Spleen (tissue), 11 donors: ENCODE data around the gene SPOP. TPM values are rescaled to one million over a fixed set of nuclear protein-coding genes. Genes with fewer than 3 reads are reported as not detected.

ENCODE experiments used
- DNase-seq: peaks from one replicate; pipeline ENCODE4 v3.0.0-alpha.2; 2020
- H3K27ac ChIP-seq, 8 donors: fragments of 200-600 bp; sonication (generic) in 7 of 8; 1 replicate in 4 of 8; 2 replicates in 4 of 8; pipeline versions ENCODE4 v1.5.0 to v1.8.0; 2016 to 2021; ENCODE audit warnings: inconsistent platforms in 4 of 8, mild to moderate bottlenecking in 4 of 8, moderate library complexity in 1 of 8
- H3K27me3 ChIP-seq, 7 donors: fragments of 200-600 bp; sonication (generic) in 6 of 7; replicated peaks in 1 of 7; 1 replicate in 4 of 7; 2 replicates in 3 of 7; pipeline versions ENCODE4 v1.5.0 to v1.8.0; 2016 to 2021; ENCODE audit warnings: inconsistent platforms in 3 of 7, mild to moderate bottlenecking in 1 of 7
- H3K36me3 ChIP-seq, 6 donors: fragments of 200-600 bp; sonication (generic) in 5 of 6; 1 replicate in 4 of 6; 2 replicates in 2 of 6; pipeline versions ENCODE4 v1.5.0 to v1.8.0; 2016 to 2021; ENCODE audit warnings: inconsistent platforms in 2 of 6
- H3K4me1 ChIP-seq, 6 donors: fragments of 200-600 bp; sonication (generic) in 5 of 6; 1 replicate in 3 of 6; 2 replicates in 3 of 6; pipeline versions ENCODE4 v1.5.0 to v1.8.0; 2016 to 2021; ENCODE audit warnings: inconsistent platforms in 3 of 6
- H3K4me3 ChIP-seq, 8 donors: fragments of 200-600 bp; sonication (generic) in 7 of 8; 1 replicate in 4 of 8; 2 replicates in 4 of 8; pipeline versions ENCODE4 v1.5.0 to v1.8.0; 2016 to 2021; ENCODE audit warnings: inconsistent platforms in 4 of 8, mild to moderate bottlenecking in 4 of 8, moderate library complexity in 2 of 8
- H3K9me3 ChIP-seq, 8 donors: fragments of 200-600 bp; sonication (generic) in 7 of 8; 1 replicate in 4 of 8; 2 replicates in 4 of 8; pipeline versions ENCODE4 v1.5.0 to v1.8.0; 2016 to 2021; ENCODE audit warnings: inconsistent platforms in 4 of 8
- POLR2A ChIP-seq, 3 donors: fragments of 450-650 bp; IDR thresholded peaks; one replicate each; pipeline ENCODE4 v1.5.1; 2017; ENCODE audit warnings: antibody characterized with exemption in 3 of 3, mild to moderate bottlenecking in 1 of 3
- POLR2AphosphoS5 ChIP-seq, 3 donors: sonication (generic); formaldehyde crosslinking; IDR thresholded peaks; one replicate each; pipeline ENCODE4 v1.5.1; 2017; ENCODE audit warnings: antibody characterized with exemption in 3 of 3
- WGBS, 5 donors: extraction: QIAGEN DNeasy Blood & Tissue Kit in 3 of 5; methylation state at CpG; one replicate each; pipeline versions ENCODE4 v1.1.5 to v1.1.7; 2013 to 2018; 5-methylcytosine and 5-hydroxymethylcytosine counted together
- intact Hi-C: fragments of 100-400 bp; cut with DNase I; formaldehyde crosslinking; loops from one replicate; pipeline ENCODE4 v1.15.0; 2023; ENCODE audit warnings: low total_unique reads
- polyA plus RNA-seq, 3 donors: library from polyadenylated mRNA; stranded (reverse); fragments of 200-250 nt; gene quantifications; one replicate each; pipeline ENCODE4 v1.2.1, GENCODE V29; 2013
- total RNA-seq, 7 donors: library from RNA; depleted of rRNA in 3 of 7; stranded (reverse); fragments of >200 nt in 3 of 7; fragmentation: NEBNext Ultra II Directional in 4 of 7; extraction: Animal tissue kit (Norgen Biotek cat#: 25700) in 4 of 7; gene quantifications; one replicate each; pipeline versions ENCODE4 v1.1.0 to v1.2.1, GENCODE V29; 2016 to 2021
- TF ChIP-seq, protein P1 (sequence below), 11 experiments: fragments of 200-600 bp in 7 of 11; fragments of 450-650 bp in 4 of 11; sonication (generic) in 4 of 11; IDR thresholded peaks in 8 of 11; conservative IDR thresholded peaks in 3 of 11; 1 replicate in 7 of 11; 2 replicates in 4 of 11; pipeline versions ENCODE4 v1.4.0 to v1.8.0; 2016 to 2021; ENCODE audit warnings: antibody characterized with exemption in 11 of 11, inconsistent platforms in 4 of 11, mild to moderate bottlenecking in 1 of 11
- donor health status: healthy with polysubstance abuse.
- donor health status: DM: no; HTN: no; CAD: no; lungs with moderate emphysema.
- donor health status: DM: no; HTN: no; CAD: no.
- donor health status: Bipolar disorder and iron deficiency.
- donor health status: healthy.
- donor health status: DM: no; HTN: no; CAD: no.
- donor health status: DM: yes; HTN: yes; CAD: no.

SPOP gene
- total and polyA plus RNA-seq, 10 donors = 23.7 to 86.4 (median 67.8) TPM

DNA sequence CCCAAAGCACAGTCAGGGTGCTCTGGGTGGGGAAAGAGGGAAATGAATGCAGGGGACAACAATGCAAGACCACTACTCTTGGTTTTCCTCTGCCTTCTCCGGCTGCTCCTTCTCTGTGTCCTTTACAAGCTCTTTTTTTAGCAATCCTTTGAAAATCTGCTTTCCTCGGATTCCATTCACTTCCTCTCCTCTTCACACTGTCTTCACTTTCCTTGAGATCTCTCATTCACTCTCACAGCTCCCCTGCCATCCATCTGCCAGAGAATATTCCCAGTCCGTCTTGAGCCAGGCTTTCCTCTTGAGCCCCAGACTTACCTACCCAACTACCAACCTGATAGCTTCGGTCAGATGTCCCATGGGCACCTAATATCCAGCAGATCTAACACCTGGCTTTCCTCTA, 11.0 kb upstream of the SPOP start:
- peaks cover 13 to 46% (median 22%) of the 10 kb centered on the region in 6 donors for H3K4me1 ChIP-seq
- H3K9me3 ChIP-seq = no peaks in the 10 kb centered on the region
- H3K27ac ChIP-seq = peak overlapping the region in 4 of 8 donors; percentile 78 to 87 (median 83)
- DNase-seq = no peak
- no peaks in the 10 kb centered on the region for H3K27me3 ChIP-seq
- H3K36me3 ChIP-seq = no peaks in the 10 kb centered on the region
- H3K4me3 ChIP-seq = peak overlapping the region in 3 of 8 donors; percentile 8 to 50 (median 22)
- 76 to 85% (median 84%) methylated on average over 4 of the region's 4 CpGs for WGBS, 5 donors
- TF ChIP-seq POLR2A (IDR thresholded peaks at IDR 0.05) (no peak), POLR2AphosphoS5 (IDR thresholded peaks at IDR 0.05) (no peak)
- TF ChIP-seq, protein P1, sequence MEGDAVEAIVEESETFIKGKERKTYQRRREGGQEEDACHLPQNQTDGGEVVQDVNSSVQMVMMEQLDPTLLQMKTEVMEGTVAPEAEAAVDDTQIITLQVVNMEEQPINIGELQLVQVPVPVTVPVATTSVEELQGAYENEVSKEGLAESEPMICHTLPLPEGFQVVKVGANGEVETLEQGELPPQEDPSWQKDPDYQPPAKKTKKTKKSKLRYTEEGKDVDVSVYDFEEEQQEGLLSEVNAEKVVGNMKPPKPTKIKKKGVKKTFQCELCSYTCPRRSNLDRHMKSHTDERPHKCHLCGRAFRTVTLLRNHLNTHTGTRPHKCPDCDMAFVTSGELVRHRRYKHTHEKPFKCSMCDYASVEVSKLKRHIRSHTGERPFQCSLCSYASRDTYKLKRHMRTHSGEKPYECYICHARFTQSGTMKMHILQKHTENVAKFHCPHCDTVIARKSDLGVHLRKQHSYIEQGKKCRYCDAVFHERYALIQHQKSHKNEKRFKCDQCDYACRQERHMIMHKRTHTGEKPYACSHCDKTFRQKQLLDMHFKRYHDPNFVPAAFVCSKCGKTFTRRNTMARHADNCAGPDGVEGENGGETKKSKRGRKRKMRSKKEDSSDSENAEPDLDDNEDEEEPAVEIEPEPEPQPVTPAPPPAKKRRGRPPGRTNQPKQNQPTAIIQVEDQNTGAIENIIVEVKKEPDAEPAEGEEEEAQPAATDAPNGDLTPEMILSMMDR (IDR thresholded peaks at IDR 0.05 in 8 of 11, conservative IDR thresholded peaks at IDR 0.05 in 3 of 11) = no peak
- intact Hi-C loops = no loop called here

DNA sequence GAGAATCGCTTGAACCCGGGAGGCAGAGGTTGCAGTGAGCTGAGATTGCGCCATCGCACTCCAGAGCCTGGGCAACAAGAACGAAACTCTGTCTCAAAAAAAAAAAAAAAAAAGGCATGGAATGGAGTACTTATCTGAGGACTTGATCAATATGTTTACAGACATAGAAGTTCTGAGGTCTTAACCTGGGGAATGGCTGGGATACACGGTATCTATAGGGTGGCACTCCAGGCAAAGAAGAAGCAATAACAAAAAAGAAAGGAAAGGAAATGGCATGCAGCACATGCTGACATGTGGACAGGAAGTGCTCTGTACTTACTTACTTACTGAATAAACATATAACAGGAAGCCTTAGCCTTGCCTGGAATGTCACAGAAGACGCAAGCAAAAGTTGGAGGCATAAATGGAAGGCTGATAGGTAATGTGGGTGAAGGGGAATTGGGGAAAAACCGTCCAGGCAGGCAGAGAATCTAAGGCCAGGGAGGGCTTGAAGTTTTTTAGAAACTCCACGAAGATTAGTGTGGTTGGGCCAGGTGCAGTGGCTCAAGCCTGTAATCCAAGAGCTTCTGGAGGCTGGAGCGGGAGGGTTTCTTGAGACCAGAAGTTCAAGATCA, 10.1 kb upstream of the SPOP start:
- Histone ChIP-seq H3K27me3 (no peaks in the 10 kb centered on the region), H3K4me1 (peaks cover 13 to 46% (median 22%) of the 10 kb centered on the region in 6 donors), H3K4me3 (peak overlapping the region in 3 of 8 donors; percentile 8 to 50 (median 22)), H3K27ac (peak overlapping the region in 7 of 8 donors; percentile 64 to 87 (median 82)), H3K9me3 (no peaks in the 10 kb centered on the region), H3K36me3 (no peaks in the 10 kb centered on the region)
- peak in 1 of 3 donors; percentile 70 for TF ChIP-seq POLR2AphosphoS5 (IDR thresholded peaks at IDR 0.05)
- TF ChIP-seq POLR2A (IDR thresholded peaks at IDR 0.05) = no peak
- WGBS, 5 donors = 44 to 58% (median 49%) methylated on average over 10 of the region's 10 CpGs
- intact Hi-C loops = no loop called here
- peak; percentile 47 for DNase-seq

DNA sequence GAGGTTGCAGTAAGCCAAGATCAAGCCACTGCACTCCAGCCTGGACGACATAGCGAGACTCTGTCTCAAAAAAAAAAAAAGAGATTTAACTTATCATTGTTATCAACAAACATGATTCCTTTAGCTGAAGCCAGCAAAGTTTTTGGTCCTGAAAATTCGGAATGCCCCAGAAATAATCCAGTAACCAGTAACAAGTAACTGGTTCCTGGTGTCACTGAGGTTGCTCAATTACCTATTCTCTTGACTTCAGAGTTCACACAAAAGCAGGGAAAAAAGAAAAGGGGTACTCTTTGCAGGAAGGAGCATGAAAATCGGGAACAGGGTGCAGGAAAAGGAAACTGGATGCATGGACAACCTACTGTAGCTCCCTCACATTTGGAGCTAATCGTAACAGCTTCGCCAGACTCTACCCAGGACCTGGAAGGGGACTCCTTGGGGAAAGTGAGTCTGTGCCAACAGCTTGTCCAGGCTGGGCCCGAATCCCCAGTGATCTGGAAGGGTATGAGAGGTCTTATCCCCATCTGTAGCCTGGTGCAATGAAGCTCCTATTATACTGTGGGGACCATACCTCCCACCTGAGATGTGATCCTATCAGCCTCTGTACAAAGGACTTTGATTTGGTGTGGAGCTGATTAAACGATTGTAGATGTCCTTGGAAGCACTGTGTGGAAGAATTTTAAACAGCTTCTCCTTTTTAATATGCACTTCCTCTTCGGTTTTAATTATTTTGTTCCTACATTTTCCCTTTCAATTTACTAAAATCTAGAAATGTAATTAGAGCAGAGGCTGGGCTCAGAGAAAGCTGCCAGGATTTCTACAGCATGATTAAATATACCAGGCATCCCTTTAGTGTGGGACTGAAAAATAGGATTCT, 3.4 kb upstream of the SPOP start:
- TF ChIP-seq POLR2AphosphoS5 (IDR thresholded peaks at IDR 0.05) (no peak), POLR2A (IDR thresholded peaks at IDR 0.05) (no peak)
- TF ChIP-seq, protein P1 (IDR thresholded peaks at IDR 0.05 in 8 of 11, conservative IDR thresholded peaks at IDR 0.05 in 3 of 11) = no peak
- H3K9me3 ChIP-seq = no peaks in the 10 kb centered on the region
- H3K27ac ChIP-seq = peak overlapping the region in 1 of 8 donors; percentile 33
- H3K36me3 ChIP-seq = no peaks in the 10 kb centered on the region
- no peak overlapping the region for H3K4me3 ChIP-seq
- peaks cover 8 to 29% (median 21%) of the 10 kb centered on the region in 6 donors for H3K4me1 ChIP-seq
- peak; percentile 29 for DNase-seq
- 65 to 68% (median 67%) methylated on average over 9 of the region's 9 CpGs for WGBS, 5 donors
- intact Hi-C loops = no loop called here
- no peaks in the 10 kb centered on the region for H3K27me3 ChIP-seq

DNA sequence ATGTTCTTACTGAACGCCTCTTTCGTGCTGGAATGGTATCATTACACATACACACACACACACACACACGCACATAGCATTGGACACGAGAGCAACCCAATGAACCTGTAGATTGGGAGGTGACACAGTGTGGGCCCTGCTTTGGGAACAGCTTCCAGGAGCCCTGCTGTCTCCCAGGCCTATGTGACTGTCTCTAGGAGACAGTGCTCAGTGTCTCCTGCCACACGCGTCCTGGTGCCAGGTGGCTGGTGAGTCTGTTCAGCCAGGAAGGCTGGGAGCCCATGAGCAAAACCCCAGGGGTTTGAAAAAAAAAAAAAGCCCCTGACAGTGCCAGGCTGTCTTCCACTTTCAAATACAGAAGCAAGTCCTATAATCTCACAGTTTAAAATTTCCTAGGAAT, 2.4 kb upstream of the SPOP start:
- intact Hi-C loops = no loop called here
- no peak overlapping the region for H3K4me3 ChIP-seq
- DNase-seq = peak; percentile 51
- no peaks in the 10 kb centered on the region for H3K27me3 ChIP-seq
- H3K9me3 ChIP-seq = no peaks in the 10 kb centered on the region
- peaks cover 17 to 39% (median 31%) of the 10 kb centered on the region in 6 donors for H3K4me1 ChIP-seq
- peaks cover 0 to 6% (median 0%) of the 10 kb centered on the region in 6 donors for H3K36me3 ChIP-seq
- no peak for TF ChIP-seq POLR2AphosphoS5 (IDR thresholded peaks at IDR 0.05)
- no peak for TF ChIP-seq POLR2A (IDR thresholded peaks at IDR 0.05)
- TF ChIP-seq, protein P1 (IDR thresholded peaks at IDR 0.05 in 8 of 11, conservative IDR thresholded peaks at IDR 0.05 in 3 of 11) = no peak
- 62 to 82% (median 76%) methylated on average over 6 of the region's 6 CpGs for WGBS, 5 donors
- no peak overlapping the region for H3K27ac ChIP-seq
